NCI-H69 (cell line): Measurements from ENCODE around the gene CRY1.
"Not testable (repeated sequence)": the region's sequence is repeated elsewhere in the genome, so short reads cannot be mapped to it uniquely, and the experiment has no call there.

Source experiments
- DNase-seq: peaks from one replicate; lab custom pipeline; 2025; lab: John Stamatoyannopoulos, UW

CRY1 gene

GRCh38 chr12:107002665-107003064, 90.7 kb downstream of the CRY1 start:
- DNase-seq = not testable (repeated sequence)

DNA sequence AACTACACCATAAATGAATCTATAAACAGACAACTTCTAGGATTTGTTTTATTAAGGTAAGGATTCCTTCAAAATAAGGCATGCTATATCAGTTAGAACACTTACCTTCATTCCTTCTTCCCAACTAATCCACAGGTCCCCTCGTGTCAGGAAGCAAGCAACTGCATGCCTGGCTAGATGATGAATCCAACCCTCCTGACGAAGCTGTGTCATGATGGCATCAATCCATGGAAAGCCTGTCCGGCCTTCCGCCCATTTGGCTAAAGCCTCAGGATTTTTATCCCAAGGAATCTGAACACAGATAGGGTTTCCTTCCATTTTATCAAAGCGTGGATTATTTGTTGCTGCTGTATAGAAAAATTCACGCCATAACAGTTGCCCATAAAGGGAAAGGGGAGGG, 93.9 kb downstream of the CRY1 start:
- DNase-seq = no peak

DNA sequence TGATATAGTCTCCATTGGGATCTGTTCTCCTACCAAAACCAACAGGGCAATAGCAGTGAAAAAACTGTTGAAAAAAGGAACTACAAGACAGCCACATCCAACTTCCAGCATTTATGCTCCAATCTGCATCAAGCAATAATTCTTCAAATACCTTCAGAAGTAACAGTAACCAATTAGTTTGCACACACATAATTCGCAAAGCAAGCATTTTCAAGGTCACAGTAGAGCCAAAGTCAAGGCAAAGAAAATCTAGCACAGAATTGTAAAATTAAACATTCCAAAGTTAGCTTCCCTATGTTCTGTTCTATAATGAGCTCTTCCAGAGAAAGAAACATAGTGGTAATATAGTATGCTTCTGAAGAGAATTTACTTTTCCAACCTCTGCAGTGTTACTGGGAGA, 95.4 kb downstream of the CRY1 start:
- DNase-seq = no peak

DNA sequence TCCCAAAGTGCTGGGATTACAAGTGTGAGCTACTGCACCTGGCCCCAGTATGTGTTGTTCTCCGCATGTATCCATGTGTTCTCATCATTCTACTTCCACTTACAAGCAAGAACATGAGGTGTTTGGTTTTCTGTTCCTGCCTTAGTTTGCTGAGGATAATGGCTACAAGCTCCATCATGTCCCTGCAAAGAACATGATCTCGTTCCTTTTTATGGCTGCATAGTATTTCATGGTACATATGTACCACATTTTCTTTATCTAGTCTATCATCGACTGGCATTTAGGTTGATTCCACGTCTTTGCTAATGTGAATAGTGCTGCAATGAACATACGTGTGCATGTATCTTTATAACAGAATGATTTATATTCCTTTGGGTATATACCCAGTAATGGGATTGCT, 97.2 kb downstream of the CRY1 start:
- DNase-seq = not testable (repeated sequence)

DNA sequence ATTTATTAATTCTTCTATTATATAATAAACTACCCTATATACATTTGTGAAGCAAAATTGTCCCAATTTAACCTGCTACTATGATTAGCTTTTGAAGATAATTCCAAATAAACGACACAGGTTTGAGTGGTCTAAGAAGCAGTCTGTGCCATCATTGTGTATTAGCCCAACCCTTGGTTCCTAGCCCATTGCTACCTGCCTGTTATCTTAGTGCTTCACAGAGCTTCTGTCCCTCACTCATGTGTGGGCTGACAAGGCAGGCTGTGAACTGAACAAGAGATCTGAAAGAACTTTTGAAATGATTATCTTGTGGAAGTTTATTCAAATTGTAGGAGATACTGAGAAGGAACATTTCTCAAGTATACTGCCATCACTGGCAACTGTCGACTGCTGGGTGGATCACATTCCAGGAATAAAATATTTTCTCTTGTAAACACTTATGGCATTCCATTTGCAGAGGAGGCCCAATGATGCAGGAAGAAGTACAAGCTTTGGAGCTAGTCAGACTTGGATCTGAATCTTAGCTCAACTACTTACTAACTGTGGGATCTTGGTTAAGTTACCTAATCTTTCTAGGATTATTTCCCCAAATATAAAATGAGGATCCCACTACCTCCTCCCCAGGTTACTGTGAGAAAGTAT, 98.6 kb downstream of the CRY1 start:
- DNase-seq = no peak

- peak; percentile 70 for DNase-seq
These were observed 105.5 kb downstream of the CRY1 start for GRCh38 chr12:106987846-106988245.

- peak; percentile 99 for DNase-seq
These were observed 106.5 kb downstream of the CRY1 start, which contains the start of gene MTERF2 for GRCh38 chr12:106986625-106987389. MTERF2 (minus strand) TSS chr12:106987146; CDS start chr12:106978714, 8,432 bp downstream.

DNA sequence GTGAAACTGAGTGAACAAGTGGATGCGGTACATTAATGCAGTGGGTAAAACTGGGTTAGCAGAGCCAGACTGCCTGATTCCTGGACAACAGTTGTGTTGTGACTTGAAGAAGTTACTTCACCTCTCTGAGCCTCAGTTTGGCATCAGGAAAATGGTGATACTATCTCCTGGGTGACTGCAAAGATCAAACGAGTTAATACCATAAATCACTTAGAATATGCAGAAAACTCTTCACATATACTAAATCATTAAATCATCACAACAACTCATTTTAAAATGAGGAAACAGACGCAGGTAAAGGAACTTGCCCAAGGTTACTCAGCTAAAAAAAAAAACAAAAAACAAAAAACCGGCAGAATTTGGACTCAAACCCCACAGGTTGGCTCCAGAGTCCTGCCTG, 107.2 kb downstream of the CRY1 start:
- DNase-seq = peak; percentile 13

- DNase-seq = peak; percentile 9
These were observed 107.9 kb downstream of the CRY1 start for GRCh38 chr12:106985479-106985878.

- no peak for DNase-seq
These were observed 108.7 kb downstream of the CRY1 start for GRCh38 chr12:106984588-106985137.

DNA sequence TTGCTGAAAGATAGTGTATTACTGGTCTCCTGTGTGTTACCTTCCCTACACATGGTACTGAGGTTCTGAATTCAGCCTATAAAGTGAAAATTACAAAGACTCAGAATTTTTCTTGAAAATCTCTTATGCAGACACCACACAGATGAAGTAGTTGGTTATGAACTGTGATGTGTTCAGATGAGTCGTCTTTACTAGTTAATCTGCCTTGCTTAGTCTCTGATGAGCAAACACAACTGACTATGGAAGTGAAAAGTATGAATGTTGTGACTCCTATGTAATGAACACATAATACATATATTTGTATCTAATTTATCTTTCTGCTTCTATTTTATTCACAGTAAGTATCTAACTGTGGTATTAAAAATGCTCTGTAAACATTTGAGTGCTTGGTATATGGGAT, 111.1 kb downstream of the CRY1 start:
- DNase-seq = no peak

GRCh38 chr12:106981788-106982187, 111.6 kb downstream of the CRY1 start:
- DNase-seq = peak; percentile 21

GRCh38 chr12:106980944-106981343, 112.4 kb downstream of the CRY1 start:
- DNase-seq = peak; percentile 29

- peak; percentile 92 for DNase-seq
These were observed 115.1 kb downstream of the CRY1 start for GRCh38 chr12:106978035-106978800.

- DNase-seq = peak; percentile 71
These were observed 116.7 kb downstream of the CRY1 start for GRCh38 chr12:106976668-106977067.

- DNase-seq = peak; percentile 89
These were observed 117.2 kb downstream of the CRY1 start for GRCh38 chr12:106975993-106976658.

- peak; percentile 82 for DNase-seq
These were observed 118.3 kb downstream of the CRY1 start for GRCh38 chr12:106975098-106975497.

GRCh38 chr12:106974511-106974910, 118.8 kb downstream of the CRY1 start:
- DNase-seq = peak; percentile 88

DNA sequence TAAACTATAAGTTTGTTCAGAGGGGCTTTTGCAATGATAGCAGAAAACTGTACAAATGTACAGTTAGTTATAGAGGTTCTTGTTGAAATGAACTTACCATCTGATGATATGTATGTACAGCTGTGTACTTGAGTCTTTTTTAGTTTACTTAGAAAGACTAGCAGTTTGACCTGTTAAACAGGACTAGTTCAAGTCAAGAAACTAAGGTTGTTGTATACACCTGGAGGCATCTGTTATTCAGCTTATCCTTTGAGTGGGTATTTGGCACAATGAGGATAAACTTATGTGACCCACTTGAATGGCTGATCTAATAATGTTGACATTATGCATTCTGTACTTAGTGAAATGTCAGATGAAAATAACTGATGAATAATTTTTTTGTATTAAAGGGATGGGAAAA, 119.8 kb downstream of the CRY1 start:
- peak; percentile 31 for DNase-seq

DNA sequence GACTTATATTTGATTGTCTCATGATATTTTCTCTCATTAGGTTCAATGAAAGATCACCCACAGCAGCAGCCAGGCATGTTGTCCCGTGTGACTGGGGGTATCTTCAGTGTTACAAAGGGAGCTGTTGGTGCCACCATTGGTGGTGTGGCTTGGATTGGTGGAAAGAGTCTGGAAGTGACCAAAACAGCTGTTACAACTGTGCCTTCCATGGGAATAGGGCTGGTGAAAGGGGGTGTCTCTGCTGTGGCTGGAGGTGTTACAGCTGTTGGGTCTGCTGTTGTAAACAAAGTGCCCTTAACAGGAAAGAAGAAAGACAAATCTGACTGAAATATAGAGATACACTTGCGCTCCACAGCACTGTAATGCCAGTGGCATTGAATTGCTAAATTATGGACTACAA, 122.3 kb downstream of the CRY1 start:
- DNase-seq = no peak

GRCh38 chr12:106964526-106964925, 128.8 kb downstream of the CRY1 start:
- DNase-seq = no peak

DNA sequence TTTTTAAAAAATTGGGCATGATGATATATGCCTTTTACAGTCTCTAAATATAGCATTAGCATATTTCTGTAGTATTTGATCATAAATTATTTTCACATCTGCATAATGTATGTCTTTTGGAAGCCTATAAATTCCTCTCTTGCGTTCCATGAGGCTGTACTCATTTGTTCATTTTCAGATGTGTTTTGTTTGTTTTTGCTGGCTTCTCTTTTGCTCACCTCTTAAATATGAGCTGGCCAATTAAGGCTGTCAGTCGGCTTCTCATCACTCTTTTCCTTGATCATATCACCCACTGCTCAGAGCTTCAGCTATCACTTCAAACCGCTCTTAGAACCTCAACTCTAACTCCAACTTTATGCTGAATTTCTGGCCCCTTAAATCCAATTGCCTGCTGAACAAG, 131.1 kb downstream of the CRY1 start:
- DNase-seq = no peak
